ENCODE data around the gene MRGPRD.

Gene MRGPRD

GRCh38 chr11:68997995-68998348 is 17.2 kb upstream of the MRGPRD start:
- TF ChIP-seq CTCF (IDR thresholded peaks at IDR 0.05; ENCODE audit: low read length, missing control alignments), result no peak
- no peak for DNase-seq (ENCODE audit: low read depth)
- H3K4me3 ChIP-seq (replicated peaks; ENCODE audit: low read depth, low read length), result no peak overlapping the region

GRCh38 chr11:68997124-68997994 is 16.6 kb upstream of the MRGPRD start:
- no peak for TF ChIP-seq CTCF (IDR thresholded peaks at IDR 0.05; ENCODE audit: low read length, missing control alignments)
- no peak for DNase-seq (ENCODE audit: low read depth)
- no peak overlapping the region for H3K4me3 ChIP-seq (replicated peaks; ENCODE audit: low read depth, low read length)

GRCh38 chr11:68996376-68997123 is 15.8 kb upstream of the MRGPRD start:
- DNase-seq (ENCODE audit: low read depth), result no peak
- H3K4me3 ChIP-seq (replicated peaks; ENCODE audit: low read depth, low read length), result no peak overlapping the region
- TF ChIP-seq CTCF (IDR thresholded peaks at IDR 0.05; ENCODE audit: low read length, missing control alignments), result no peak

DNA sequence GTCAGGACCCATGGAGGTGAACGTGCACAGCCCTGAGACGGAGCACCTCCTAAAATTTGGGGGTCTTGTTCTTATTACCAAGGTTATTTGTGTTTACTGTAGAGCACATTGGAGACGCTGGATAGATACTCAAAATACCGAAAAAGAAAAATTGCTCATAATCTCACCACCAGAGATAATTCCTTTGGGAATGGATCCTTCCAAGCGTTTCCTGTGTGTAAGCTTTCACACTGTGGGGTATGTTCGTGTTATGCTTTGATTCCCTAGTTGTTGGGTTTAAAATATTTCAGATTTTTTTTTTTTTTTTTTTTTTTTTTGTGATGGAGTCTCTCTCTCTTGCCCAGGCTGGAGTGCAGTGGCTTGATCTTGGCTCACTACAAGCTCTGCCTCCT is 14.1 kb upstream of the MRGPRD start:
- no peak for TF ChIP-seq CTCF (IDR thresholded peaks at IDR 0.05; ENCODE audit: low read length, missing control alignments)
- no peak overlapping the region for H3K4me3 ChIP-seq (replicated peaks; ENCODE audit: low read depth, low read length)
- no peak for DNase-seq (ENCODE audit: low read depth)

- TF ChIP-seq CTCF (IDR thresholded peaks at IDR 0.05; ENCODE audit: low read length, missing control alignments), result no peak
- no peak overlapping the region for H3K4me3 ChIP-seq (replicated peaks; ENCODE audit: low read depth, low read length)
- no peak for DNase-seq (ENCODE audit: low read depth)
These were observed 13.5 kb upstream of the MRGPRD start for GRCh38 chr11:68994161-68994893.

DNA sequence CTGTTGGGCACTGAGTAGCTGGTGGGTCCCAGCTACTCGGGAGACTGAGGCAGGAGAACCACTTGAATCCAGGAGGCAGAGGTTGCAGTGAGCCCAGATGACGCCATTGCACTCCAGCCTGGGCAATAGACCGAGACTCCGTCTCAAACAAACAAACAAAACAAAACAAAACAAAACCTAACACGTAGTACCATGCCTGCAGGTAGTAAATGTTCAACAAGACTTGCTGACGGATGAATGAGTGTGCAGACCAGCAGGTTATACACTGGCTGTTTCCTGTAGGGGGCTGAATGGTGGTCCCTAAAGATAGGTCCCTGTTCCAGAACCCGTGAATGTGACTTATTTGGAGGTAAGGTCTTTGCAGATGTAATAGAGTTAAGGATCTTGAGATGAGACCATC is 12.8 kb upstream of the MRGPRD start:
- no peak overlapping the region for H3K4me3 ChIP-seq (replicated peaks; ENCODE audit: low read depth, low read length)
- TF ChIP-seq CTCF (IDR thresholded peaks at IDR 0.05; ENCODE audit: low read length, missing control alignments), result no peak
- no peak for DNase-seq (ENCODE audit: low read depth)

Data from fibroblast of pulmonary artery (primary cell).